ENCODE measurements around the gene PANK2.
"Not testable (repeated sequence)": the region's sequence is repeated elsewhere in the genome, so short reads cannot be mapped to it uniquely, and the experiment has no call there.

PANK2 gene

DNA sequence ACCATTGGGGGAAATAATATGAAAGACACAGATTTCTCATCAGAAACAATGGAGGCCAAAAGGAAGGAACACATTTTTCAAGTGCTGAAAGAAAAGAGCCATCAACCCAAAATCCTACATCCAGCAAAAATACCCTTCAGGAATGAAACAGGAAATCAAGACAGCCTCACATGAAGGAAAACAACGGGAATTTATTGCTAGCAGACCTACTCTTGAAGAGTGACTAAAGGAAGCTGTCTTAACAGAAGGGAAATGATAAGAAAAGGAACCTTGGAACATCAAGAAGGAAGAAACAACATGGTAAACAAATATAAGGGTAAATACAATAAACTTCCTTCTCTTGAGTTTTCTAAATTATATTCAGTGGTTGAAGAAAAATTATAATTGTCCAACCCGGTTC lies 82.0 kb downstream of the PANK2 start:
- H3K4me3 ChIP-seq (ENCODE audit: insufficient read depth, low read depth, low read length, poor library complexity, severe bottlenecking), result no peak overlapping the region
- no peaks in the 10 kb centered on the region for H3K4me1 ChIP-seq (ENCODE audit: control insufficient read depth, insufficient read depth, low read length, poor library complexity, severe bottlenecking)
- no peaks in the 10 kb centered on the region for H3K36me3 ChIP-seq (ENCODE audit: control insufficient read depth, insufficient read depth, low read length)
- H3K9me3 ChIP-seq (ENCODE audit: control insufficient read depth, low read length), result no peaks in the 10 kb centered on the region
- no peak overlapping the region for H3K27ac ChIP-seq (ENCODE audit: insufficient read depth, low read length, poor library complexity, severe bottlenecking)
- no peaks in the 10 kb centered on the region for H3K27me3 ChIP-seq (replicated peaks; ENCODE audit: control insufficient read depth, insufficient read depth, low read length, poor library complexity, severe bottlenecking)
- DNase-seq, result no peak

DNA sequence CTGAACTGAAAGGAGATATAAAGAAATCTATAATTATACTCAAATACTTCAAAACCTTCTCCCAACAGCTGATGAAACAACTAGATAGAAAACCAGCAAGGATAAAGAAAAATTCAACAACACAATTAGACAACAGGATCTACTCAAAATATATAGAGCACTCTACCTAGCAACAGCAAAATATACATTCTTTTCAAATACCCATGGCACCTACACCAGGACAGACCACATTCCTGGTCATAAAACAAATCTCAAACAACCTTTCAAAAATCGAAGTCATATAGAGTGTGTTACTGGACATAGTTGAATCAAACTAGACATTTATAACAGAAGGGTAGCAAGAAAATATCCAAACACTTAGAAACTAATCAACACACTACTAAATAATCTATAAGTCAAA lies 83.0 kb downstream of the PANK2 start:
- Histone ChIP-seq H3K4me1 (ENCODE audit: control insufficient read depth, insufficient read depth, low read length, poor library complexity, severe bottlenecking) (no peaks in the 10 kb centered on the region), H3K36me3 (ENCODE audit: control insufficient read depth, insufficient read depth, low read length) (no peaks in the 10 kb centered on the region), H3K27me3 (replicated peaks; ENCODE audit: control insufficient read depth, insufficient read depth, low read length, poor library complexity, severe bottlenecking) (no peaks in the 10 kb centered on the region), H3K9me3 (ENCODE audit: control insufficient read depth, low read length) (no peaks in the 10 kb centered on the region), H3K27ac (ENCODE audit: insufficient read depth, low read length, poor library complexity, severe bottlenecking) (no peak overlapping the region), H3K4me3 (ENCODE audit: insufficient read depth, low read depth, low read length, poor library complexity, severe bottlenecking) (no peak overlapping the region)
- no peak for DNase-seq

DNA sequence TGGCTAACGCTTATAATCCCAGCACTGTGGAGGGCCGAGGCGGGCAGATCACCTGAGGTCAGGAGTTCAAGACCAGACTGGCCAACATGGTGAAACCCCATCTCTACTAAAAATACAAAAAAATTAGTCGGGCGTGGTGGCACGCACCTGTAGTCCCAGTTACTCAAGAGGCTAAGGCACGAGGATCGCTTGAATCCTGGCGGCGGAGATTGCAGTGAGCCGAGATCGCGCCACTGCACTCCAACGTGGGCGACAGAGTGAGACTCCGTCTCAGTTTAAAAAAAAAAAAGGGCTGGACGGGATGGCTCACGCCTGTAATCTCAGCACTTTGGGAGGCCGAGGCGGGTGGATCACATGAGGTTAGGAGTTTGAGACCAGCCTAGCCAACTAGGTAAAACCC lies 83.4 kb downstream of the PANK2 start:
- H3K27ac ChIP-seq (ENCODE audit: insufficient read depth, low read length, poor library complexity, severe bottlenecking); H3K36me3 ChIP-seq (ENCODE audit: control insufficient read depth, insufficient read depth, low read length); H3K27me3 ChIP-seq (replicated peaks; ENCODE audit: control insufficient read depth, insufficient read depth, low read length, poor library complexity, severe bottlenecking); H3K4me1 ChIP-seq (ENCODE audit: control insufficient read depth, insufficient read depth, low read length, poor library complexity, severe bottlenecking); DNase-seq; H3K9me3 ChIP-seq (ENCODE audit: control insufficient read depth, low read length); H3K4me3 ChIP-seq (ENCODE audit: insufficient read depth, low read depth, low read length, poor library complexity, severe bottlenecking): not testable (repeated sequence)

DNA sequence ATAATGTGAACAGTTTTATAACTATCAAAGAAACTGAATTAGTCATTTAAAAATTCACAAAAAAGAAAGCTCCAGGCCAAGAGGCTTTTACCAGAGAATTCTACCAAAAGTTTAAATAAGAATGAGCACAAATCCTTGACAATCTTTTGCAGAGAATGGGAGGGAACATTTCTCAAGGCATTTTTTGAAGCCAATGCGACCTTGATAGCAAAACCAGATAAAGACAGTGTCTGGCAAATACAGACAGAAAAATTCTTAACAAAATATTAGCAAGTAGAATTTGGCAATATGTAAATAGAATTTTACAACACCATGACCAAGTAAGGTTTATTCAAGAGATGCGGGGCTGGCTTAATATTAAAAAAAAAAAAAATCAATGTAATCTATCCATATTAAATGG lies 84.5 kb downstream of the PANK2 start:
- no peaks in the 10 kb centered on the region for H3K4me1 ChIP-seq (ENCODE audit: control insufficient read depth, insufficient read depth, low read length, poor library complexity, severe bottlenecking)
- H3K27me3 ChIP-seq (replicated peaks; ENCODE audit: control insufficient read depth, insufficient read depth, low read length, poor library complexity, severe bottlenecking), result no peaks in the 10 kb centered on the region
- no peaks in the 10 kb centered on the region for H3K36me3 ChIP-seq (ENCODE audit: control insufficient read depth, insufficient read depth, low read length)
- H3K9me3 ChIP-seq (ENCODE audit: control insufficient read depth, low read length), result no peaks in the 10 kb centered on the region
- H3K4me3 ChIP-seq (ENCODE audit: insufficient read depth, low read depth, low read length, poor library complexity, severe bottlenecking), result no peak overlapping the region
- no peak overlapping the region for H3K27ac ChIP-seq (ENCODE audit: insufficient read depth, low read length, poor library complexity, severe bottlenecking)
- DNase-seq, result no peak

DNA sequence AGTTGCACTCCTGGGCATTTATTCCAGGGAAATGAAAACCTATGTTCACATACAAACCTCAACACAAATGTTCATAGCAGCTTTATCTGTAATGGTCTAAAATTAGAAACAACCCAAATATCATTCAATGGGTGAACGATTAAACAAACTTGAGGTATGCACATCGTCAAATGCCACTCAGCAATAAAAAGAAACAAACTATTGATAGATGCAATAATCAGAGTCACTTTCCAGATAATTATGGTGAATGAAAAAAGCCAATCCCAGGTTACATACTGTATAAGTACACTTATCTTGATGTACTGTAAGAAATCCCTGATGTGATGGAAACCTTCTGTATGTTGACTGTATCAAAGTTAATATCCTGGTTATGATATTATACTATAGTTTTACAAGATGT lies 87.3 kb downstream of the PANK2 start:
- DNase-seq, result no peak
- H3K4me3 ChIP-seq (ENCODE audit: insufficient read depth, low read depth, low read length, poor library complexity, severe bottlenecking), result no peak overlapping the region
- H3K27ac ChIP-seq (ENCODE audit: insufficient read depth, low read length, poor library complexity, severe bottlenecking), result no peak overlapping the region
- no peaks in the 10 kb centered on the region for H3K36me3 ChIP-seq (ENCODE audit: control insufficient read depth, insufficient read depth, low read length)
- H3K9me3 ChIP-seq (ENCODE audit: control insufficient read depth, low read length), result no peaks in the 10 kb centered on the region
- peaks cover 6% of the 10 kb centered on the region for H3K4me1 ChIP-seq (ENCODE audit: control insufficient read depth, insufficient read depth, low read length, poor library complexity, severe bottlenecking)
- no peaks in the 10 kb centered on the region for H3K27me3 ChIP-seq (replicated peaks; ENCODE audit: control insufficient read depth, insufficient read depth, low read length, poor library complexity, severe bottlenecking)
